GM19025 (cell line): Measurements from ENCODE around the gene GRN.
"Not testable (repeated sequence)": the region's sequence is repeated elsewhere in the genome, so short reads cannot be mapped to it uniquely, and the experiment has no call there.

Source experiments
- ATAC-seq: cut with Tn5 transposase; IDR thresholded peaks from one replicate; pipeline ENCODE4 v1.9.1; 2021; ENCODE audit warnings: mild to moderate bottlenecking, low read depth, moderate library complexity; ENCODE audit not compliant: unreplicated experiment

Gene GRN

DNA sequence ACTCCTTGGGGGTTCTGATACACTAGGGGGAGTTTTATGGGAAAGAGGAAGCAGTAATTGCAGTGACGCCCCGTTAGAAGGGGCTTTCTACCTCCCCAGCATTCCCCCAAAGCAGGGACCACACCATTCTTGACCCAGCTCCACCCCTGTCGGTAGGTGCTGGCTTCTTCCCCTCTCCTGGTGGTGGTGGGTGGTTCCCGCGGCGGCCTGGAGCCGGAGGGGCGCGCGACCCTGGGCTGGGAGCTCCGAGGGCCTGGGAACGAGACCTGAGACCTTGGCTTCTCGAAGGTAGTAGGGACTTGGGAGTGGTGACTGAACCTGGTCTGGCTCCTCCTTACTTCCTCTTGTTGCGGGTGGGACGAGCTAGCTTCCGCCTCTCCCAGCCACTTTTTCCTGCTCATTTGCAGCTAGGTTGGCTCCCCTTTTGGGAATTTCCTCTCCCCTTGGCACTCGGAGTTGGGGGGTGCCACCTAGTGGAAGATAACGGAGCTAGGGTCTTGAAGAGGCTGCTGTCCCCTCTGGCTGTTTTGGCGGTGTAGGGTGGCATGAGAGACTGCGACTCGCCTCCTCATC is 438 bp downstream of the GRN start:
- no peak for ATAC-seq

DNA sequence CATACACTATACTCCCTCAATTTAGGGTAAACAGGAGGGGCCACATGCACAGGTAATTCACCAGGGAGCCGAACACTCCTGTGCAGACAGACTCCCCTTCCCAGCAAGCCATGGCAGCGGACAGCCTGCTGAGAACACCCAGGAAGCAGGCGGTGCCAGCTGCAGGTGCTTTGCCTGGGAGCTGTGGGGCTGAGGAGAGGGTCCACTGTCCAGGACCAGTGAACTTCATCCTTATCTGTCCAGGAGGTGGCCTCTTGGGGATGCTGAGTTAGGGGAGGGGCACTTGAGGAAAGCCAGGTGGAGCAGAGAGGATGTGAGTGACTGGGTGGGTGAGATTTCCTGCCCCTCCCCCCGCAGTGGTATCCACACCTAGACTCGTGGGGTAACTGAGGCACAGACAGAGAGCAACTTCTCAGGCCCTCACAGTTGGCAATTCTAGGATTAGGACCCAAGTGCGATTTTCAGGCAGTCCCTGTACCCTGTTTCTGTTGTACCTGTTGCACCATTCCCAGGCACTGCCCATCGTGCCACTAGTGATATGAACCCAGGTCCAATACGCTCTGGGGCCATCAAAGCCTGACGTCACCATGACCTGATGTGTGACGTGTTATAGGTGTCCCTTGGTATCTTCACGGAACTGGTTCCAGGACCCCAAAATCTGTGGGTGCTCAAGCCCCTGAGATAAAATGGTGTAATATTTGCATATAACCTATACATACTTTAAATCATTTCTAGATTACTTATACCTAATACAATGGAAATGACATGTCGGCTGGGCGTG is 1.2 kb downstream of the GRN start:
- no peak for ATAC-seq

DNA sequence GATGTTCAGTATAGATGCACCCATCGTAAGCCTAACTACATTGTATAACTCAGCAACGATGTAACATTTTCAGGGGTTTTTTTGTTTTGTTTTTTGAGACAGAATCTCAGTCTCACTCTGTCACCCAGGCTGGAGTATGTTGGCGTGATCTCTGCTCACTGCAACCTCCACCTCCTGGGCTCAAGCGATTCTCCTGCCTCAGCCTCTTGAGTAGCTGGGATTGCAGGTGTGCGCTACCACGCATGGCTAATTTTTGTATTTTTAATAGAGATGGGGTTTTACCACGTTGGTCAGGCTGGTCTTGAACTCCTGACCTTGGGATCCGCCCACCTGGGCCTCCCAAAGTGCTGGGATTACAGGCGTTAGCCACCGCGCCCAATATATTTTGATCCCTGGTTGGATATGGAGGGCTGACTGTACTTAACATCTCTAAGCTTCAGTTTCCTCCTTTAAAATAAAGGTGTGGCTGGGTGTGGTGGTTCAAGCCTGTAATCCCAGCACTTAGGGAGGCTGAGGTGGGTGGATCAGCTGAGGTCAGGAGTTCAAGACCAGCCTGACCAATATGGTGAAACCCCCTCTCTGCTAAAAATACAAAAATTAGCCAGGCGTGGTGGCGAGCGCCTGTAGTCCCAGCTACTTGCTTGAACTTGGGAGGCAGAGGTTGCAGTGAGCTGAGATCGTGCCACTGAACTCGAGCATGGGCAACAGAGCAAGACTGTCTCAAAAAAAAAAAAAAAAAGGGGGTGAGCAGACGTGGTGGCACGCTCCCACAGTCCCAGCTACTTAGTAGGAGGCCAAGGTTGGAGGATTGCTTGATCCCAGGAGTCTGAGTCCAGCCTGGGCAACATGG is 2.3 kb downstream of the GRN start:
- ATAC-seq: not testable (repeated sequence)

DNA sequence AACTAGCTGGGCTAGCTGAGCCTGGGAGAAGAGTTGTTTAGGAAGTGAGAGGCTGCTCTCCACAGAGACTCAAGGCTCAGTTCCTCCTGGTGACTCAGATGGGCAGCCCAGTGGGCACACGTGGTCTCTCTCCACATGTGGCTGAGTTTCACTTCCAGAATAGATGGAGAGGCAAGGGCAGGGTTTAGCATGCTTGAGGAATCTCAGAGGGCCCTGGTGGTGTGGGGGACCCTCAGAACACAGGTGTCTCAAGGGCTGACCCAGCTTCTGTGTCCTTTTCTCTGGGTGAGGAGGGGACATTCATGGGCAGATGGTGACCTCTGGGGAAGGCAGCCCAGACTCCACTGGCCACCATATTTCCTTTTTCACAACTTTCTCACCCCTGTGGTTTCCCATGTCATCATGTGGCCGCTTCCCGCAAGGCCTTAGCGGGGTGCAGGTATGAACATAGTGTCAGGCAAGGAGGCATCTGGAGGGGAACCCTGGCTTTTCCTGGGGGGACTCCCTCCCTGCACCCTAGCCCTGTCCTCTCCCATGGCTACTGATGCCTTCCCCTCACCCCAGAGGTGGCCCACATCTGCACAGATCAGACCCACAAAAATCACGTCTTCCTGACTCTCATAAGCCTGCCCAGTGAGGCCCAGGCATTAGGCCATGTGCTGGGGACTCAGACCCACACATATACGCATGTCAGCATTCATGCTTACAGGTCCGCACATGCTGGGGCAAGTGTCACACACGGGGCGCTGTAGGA is 3.3 kb downstream of the GRN start:
- no peak for ATAC-seq

DNA sequence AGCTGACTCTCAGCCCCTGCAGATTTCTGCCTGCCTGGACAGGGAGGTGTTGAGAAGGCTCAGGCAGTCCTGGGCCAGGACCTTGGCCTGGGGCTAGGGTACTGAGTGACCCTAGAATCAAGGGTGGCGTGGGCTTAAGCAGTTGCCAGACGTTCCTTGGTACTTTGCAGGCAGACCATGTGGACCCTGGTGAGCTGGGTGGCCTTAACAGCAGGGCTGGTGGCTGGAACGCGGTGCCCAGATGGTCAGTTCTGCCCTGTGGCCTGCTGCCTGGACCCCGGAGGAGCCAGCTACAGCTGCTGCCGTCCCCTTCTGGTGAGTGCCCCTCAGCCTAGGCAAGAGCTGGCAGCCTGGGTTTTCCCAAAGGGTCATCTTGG is 3.9 kb downstream of the GRN start:
- no peak for ATAC-seq

DNA sequence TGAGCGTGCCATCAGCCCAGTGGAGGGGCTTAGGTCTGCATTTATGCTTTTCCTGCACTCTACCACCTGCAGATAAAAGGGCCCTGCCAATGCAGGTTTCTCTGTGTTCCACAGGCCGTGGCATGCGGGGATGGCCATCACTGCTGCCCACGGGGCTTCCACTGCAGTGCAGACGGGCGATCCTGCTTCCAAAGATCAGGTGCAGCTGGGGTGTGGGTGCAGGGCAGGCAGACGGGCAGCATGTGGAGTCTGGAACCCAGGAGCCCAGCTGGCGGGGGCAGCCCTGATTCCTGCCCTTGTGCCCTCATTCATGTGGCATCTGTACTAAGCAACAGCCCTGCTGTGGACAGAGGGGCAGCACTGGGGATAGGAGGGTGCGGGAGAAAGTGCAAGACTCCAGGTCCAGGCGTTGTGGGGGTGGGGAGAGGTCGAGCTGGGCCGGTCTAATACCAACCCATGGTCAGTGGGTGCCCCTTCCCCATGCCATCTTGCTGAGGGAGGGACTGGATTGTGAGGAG is 4.5 kb downstream of the GRN start:
- ATAC-seq: no peak

DNA sequence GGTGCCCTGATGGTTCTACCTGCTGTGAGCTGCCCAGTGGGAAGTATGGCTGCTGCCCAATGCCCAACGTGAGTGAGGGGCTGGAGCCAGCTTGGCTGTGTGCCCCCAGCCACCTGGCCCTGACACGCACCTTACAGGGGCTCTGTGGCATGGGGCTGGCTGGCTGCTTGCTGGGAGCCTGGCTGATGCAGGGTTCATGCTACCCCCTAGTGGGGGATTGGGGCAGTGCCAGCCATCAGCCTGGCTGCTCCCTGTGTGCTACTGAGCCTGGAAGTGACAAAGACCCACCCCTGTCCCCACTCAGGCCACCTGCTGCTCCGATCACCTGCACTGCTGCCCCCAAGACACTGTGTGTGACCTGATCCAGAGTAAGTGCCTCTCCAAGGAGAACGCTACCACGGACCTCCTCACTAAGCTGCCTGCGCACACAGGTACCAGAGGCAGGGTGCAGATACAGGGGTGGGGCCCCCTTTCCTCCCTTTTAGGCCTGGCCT is 5.7 kb downstream of the GRN start:
- ATAC-seq: no peak

DNA sequence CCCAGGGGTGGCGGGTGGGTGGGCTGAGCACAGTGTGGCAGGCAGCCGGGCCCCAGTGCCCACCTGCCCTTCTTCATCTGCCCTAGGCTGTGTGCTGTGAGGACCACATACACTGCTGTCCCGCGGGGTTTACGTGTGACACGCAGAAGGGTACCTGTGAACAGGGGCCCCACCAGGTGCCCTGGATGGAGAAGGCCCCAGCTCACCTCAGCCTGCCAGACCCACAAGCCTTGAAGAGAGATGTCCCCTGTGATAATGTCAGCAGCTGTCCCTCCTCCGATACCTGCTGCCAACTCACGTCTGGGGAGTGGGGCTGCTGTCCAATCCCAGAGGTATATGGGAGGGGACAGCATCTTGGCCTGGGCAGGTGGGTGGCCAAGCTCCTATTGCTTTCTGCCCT is 6.4 kb downstream of the GRN start:
- no peak for ATAC-seq

DNA sequence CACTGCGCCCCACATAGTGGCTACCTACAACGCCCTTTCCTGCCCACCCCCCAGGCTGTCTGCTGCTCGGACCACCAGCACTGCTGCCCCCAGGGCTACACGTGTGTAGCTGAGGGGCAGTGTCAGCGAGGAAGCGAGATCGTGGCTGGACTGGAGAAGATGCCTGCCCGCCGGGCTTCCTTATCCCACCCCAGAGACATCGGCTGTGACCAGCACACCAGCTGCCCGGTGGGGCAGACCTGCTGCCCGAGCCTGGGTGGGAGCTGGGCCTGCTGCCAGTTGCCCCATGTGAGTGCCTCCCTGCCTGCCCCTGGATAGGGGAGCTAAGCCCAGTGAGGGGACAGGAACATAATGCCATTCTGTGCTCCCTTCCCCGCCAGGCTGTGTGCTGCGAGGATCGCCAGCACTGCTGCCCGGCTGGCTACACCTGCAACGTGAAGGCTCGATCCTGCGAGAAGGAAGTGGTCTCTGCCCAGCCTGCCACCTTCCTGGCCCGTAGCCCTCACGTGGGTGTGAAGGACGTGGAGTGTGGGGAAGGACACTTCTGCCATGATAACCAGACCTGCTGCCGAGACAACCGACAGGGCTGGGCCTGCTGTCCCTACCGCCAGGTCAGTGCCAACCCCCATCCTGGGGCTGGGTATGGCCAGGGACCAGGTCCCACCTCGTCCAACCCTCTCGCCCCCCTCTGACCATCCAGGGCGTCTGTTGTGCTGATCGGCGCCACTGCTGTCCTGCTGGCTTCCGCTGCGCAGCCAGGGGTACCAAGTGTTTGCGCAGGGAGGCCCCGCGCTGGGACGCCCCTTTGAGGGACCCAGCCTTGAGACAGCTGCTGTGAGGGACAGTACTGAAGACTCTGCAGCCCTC is 7.1 kb downstream of the GRN start:
- no peak for ATAC-seq

DNA sequence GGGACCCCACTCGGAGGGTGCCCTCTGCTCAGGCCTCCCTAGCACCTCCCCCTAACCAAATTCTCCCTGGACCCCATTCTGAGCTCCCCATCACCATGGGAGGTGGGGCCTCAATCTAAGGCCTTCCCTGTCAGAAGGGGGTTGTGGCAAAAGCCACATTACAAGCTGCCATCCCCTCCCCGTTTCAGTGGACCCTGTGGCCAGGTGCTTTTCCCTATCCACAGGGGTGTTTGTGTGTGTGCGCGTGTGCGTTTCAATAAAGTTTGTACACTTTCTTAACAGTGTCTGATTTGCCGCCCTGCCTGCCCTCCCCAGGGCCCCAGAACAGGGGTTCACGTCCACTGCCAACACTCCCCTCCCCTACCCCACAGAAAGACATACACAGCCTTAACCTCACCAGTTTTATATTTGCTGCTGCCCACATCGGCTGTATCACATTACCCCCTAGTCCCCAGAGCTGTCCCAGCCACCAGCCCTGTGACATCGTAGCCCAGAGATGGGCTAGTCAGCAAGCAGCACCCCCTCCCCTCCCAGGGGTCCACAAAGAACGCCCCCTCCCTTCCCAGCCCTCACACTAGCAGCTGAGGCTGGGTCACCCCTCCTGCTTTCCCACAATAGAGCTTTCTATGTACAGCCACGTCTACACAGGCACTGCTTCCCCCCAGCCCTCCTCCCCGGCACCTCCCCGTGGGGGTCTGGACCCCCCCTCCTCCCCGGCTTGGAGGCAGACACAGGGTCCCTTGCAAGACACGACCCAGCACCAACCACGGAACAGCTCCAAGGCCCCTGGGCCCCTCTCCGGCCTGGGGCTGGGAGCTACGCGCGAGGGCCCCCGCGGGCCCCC is 7.9 kb downstream of the GRN start:
- ATAC-seq: no peak

DNA sequence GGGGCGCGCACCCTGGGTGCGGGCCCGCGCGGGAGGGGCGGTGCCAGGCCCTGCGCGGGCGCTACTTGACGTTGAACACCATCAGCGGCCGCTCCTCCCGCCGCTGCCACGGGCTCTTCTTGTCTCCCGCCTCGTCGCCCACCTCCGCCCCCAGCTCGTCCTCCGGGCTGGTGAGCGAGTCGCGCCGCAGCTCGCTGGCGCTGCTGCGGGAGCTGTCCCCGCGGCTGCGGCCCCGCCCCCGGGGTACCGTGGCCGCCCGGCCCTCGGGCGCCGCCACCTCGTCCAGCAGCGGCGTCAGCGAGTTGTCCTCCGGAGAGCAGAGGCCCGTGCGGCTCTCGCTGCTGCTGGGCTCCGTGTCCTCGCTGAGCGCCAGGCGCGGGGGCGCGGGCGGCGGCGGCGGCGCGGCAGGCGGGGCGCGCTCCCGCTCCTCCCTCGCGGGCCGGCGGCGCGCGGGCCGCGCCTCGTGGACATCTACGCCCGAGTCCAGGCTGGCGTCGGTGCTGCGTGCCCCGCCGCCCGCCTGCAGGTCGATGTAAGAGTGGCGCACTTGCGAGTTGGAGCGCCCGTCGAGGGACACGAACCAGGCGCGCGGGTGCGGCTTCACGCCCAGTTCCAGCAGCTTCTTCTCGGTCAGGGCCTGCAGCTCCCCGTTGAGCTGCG is 8.7 kb downstream of the GRN start:
- ATAC-seq: no peak

DNA sequence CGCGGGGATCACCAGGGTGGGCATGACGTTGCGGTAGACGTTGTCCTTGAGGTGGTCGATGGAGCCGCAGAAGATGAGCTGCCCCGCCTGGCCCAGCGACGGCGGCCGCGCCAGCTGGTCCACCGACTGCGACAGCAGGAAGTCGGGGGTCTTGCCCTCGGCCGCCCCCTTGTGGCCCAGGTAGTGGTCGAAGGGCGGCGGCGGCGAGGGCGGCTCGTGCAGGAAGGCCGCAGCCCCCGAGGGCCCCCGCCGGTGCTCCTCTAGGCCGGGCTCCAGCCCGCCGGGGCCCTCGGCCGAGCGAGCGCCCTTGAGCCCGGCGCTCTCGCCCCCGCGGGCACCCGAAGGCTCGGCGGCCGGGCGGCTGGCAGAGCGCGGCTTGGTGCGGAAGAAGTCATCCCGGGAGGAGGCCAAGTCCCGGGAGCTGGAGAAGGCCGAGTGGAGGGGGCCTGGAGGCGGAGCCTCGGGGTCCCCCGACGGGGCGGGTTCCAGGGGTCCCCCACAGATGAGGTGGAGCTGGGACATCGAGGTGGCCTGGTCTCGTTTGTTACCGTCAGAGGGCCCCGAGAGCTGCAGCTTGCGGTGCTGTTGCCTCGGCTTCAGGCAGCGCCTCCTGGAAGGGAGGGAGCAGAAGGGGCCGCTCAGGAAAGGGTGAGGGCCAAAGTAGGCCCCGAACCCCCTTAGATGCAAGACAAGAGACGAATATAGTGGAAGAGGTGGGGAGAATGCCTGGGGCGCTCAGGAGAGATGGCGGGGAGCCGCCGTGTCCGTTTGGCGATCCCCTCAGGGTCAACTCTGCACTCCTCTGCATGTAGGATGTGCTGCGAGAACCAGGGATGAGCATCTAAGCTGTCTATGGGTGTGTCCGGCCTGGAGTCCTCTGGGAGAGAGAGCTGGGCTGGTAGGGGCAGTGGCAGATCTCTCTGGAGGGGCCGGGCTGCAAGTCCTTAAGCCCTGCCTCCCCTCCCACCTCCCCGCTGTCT is 9.8 kb downstream of the GRN start:
- no peak for ATAC-seq

DNA sequence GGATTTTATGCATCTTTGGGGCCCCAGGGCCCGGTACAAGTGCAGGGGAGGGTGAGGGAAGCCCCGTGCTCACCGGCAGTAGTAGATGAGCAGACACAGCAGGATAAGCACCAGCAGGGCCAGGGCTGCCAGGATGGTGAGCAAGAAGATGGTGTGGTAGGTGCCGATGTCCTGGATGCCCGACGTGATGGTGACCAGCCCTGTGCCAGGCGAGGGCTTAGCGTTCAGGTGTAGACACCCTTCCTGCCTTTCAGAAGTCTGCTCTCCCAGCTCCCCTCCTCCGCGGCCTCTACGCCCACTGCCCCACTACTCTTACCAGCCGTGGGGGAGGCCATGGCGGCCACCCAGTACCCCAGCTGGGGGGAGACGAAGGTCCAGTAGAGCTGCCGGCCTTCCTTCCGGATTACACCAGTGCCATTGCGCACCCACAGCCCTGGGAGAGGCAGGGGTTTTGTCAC is 10.6 kb downstream of the GRN start:
- no peak for ATAC-seq

DNA sequence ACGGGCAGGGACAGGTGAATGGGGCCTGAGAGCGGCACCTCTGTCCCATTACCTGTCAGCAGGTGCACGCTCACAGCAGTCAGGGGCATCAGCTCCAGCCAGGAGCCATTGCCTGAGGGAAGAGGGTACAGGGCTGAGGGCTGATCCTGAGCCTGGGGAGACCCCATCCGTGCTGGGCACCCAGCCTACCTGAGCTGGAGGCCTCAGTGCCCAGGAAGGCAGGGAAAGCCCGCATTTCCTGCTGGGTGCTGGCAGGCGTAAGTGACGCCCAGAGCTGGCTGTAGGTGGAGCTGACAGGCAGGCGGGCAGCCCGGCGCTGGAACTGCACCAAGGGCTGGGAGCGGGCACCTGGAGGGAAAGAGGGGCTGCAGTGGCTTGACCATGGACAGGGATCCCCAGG is 11.1 kb downstream of the GRN start:
- ATAC-seq: no peak

DNA sequence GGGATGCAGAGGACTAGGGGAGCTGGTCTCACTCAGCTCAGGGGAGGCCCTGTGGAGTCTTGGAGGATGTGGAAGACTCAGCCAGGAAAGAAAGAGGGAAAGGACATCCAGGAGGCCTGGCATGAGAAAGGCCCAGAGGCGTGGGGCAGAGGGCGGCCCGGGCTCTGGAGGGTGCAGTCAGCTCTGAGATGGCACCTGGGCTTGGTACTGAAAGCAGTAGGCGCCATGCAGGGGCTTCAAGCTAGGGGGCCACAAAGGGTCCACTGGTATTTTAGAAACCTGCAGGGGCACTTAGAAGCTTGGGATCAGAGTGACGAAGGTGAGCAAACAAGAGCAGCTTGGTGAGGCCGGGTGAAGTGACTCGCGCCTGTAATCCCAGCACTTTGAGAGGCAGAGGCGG is 13.0 kb downstream of the GRN start:
- ATAC-seq: no peak

DNA sequence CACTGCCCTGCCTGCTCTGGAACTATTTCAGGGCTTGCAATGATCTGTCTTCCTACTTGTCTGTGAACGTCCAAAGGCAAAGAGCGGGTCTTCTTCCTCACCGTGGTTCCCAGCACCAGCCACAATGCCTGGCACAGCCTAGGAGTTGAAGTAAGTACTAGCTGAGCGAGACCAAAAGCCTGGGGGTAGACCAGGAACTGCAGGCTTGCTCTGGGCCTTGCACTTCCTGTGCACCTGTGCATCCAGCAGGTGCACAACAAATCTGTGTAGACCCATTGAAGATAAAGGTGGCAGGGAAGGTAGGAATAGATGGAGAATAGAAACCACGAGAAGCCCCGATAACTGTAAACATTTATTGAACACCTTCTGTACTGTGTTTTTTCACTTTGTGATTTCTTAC is 13.9 kb downstream of the GRN start:
- ATAC-seq: no peak
